HUDEP-2 (cell line): ENCODE results near the gene PCED1A.

Experiments
- DNase-seq, 76 experiments: peaks; one replicate each; lab custom pipeline; 2025; ENCODE audit not compliant: unreplicated experiment in 76 of 76; lab: John Stamatoyannopoulos, UW

PCED1A gene

GRCh38 chr20:2866236-2866635 is 25.8 kb upstream of the PCED1A start:
- no peak for DNase-seq

DNA sequence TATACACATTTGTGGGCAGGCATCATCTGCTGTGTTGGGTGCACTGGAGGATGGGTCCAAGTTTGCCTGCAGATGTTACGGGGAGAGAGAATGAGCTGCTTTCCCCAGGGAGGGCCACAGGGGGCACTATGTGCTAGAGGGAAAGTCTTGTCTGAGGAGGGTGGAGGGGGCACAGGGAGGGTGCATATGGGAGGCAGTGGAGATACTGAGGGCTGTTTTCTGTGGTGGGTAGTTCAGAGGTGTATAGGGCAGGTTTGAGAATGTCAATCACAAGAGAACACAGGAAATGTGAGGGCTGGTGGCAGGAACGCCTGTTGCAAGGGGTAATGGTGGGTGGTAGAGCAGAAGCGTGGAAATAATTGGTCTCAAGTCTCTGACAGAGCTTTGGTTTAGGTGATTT is 25.2 kb upstream of the PCED1A start:
- peak in 9 of 76 experiments; percentile 5 to 17 (median 8) for DNase-seq

DNA sequence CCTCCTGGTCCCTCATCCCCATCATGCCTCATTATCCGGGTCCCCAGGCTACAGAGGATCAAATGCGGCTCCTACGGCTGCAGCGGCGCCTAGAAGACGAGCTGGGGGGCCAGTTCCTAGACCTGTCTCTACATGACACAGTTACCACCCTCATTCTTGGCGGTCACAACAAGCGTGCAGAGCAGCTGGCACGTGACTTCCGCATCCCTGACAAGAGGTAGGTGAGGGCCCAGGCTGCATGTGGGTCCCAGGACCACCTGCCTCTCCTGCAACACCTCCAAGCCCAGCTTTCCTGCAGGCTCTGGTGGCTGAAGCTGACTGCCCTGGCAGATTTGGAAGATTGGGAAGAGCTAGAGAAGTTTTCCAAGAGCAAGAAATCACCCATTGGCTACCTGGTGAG is 24.6 kb upstream of the PCED1A start:
- no peak for DNase-seq

GRCh38 chr20:2864626-2865025 is 24.2 kb upstream of the PCED1A start:
- DNase-seq, result no peak

- no peak for DNase-seq
Measured at GRCh38 chr20:2859330-2860121, 19.1 kb upstream of the PCED1A start.

- DNase-seq, result no peak
Measured at GRCh38 chr20:2858591-2858990, 18.1 kb upstream of the PCED1A start.

DNA sequence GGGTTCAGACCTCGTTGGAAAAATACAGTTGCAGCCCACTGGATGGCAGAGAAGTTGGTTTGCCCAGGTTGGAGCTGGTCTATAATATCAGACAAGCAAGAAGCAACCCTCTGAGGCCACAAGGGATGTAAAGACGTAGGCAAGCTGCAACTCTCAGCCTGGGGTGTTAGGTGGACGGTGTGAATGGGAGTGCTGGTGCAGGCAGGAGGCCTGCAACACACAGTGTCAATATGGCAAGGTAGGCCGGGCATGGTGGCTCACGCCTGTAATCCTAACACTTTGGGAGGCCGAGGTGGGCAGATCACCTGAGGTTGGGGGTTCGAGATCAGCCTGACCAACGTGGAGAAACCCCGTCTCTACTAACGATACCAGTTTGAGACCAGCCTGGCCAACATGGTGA is 10.6 kb upstream of the PCED1A start:
- no peak for DNase-seq

GRCh38 chr20:2849529-2849928 is 9.1 kb upstream of the PCED1A start:
- DNase-seq, result no peak

DNA sequence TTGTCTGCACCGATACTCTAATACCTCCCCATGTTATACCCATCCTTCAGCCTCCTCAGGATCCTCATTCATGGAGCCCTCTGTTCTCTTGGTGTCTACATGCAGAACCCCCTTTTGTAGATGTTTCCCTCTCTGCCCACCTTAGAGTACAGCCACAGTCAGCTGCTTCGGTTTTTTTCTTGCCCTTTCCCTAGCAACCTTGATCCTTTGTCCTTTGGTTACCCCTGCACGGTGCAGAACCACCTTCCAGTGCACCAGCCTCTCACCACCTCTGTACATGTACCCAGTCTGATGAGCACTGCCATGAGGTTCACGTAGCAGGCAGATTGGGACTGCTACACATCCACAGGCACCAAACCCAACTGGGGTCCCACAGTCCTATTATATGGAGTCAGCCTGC is 7.3 kb upstream of the PCED1A start:
- no peak for DNase-seq

DNA sequence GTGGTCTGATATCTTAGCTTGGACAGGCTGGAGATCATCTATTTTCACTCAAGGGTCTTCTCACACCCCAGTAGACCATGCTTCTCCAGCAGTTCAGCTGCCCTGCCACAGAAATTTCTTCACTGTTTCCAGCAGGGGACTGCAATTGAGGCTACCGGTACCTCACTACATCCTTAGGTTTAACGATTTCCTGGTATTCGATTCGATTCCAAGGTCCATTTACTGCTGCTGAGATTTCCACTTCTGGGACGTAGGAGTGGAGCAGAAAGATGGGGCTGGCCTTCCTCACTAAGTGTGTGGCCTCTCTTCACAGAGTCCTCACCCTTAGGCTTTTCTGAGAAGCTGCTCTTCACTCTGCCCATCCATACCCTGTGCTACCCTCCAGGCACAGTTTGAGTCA is 6.2 kb upstream of the PCED1A start:
- DNase-seq, result no peak

DNA sequence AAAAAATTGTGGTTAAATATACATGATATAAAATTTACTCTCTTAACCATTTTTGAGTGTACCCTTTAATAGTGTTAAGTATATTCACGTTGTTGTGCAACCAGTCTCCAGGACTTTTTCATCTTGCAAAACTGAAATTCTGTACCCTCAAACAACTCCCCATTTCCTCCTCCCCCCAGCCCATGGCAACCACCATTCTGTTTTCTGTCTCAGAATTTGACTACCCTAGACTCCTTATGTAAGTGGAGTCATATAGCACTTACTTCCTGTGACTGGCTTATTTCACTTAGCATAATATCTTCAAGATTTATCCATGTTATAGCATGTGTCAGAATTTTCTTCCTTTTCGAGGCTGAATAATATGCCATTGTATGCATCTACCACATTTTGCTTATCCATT is 5.2 kb upstream of the PCED1A start:
- no peak for DNase-seq

- peak in 25 of 76 experiments; percentile 9 to 60 (median 22) for DNase-seq
Measured at GRCh38 chr20:2840967-2841531, 594 bp upstream of the PCED1A start.

GRCh38 chr20:2839732-2840137 is 720 bp downstream of the PCED1A start:
- DNase-seq, result peak in 3 of 76 experiments; percentile 34 to 59 (median 54)

- peak in 1 of 76 experiments; percentile 27 for DNase-seq
Measured at GRCh38 chr20:2838847-2839671, 1.4 kb downstream of the PCED1A start.

DNA sequence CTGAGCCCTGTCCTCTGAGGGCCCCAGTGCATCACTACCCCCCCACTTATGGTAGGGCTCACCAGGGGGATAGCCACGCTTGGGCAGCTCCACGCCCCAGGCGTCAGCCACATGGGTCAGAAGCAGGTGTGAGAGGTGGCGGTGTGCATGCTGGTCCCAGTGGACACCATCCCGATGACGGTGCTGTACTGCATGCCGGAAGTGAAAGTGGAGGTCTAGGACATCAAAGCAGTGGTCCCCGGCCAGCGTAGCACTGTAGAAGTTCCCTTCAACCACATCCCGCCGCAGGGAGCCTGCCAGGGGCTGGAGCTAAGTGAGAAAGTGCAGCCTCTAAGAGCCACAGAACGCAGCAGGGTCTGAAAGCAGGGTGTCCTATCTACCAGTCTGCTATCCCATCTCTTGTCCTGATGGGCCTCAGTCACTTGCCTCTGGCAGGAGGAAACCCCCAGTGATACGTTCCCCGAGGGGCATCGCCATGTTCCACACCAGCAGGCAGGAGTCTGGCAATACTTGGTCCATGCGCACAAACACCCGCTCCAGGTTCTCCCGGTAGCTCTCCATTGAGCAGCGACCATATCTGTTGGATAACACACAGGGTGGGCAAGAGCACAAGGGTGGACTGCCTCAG is 2.2 kb downstream of the PCED1A start:
- DNase-seq, result no peak

GRCh38 chr20:2837221-2837960 is 3.1 kb downstream of the PCED1A start:
- no peak for DNase-seq

DNA sequence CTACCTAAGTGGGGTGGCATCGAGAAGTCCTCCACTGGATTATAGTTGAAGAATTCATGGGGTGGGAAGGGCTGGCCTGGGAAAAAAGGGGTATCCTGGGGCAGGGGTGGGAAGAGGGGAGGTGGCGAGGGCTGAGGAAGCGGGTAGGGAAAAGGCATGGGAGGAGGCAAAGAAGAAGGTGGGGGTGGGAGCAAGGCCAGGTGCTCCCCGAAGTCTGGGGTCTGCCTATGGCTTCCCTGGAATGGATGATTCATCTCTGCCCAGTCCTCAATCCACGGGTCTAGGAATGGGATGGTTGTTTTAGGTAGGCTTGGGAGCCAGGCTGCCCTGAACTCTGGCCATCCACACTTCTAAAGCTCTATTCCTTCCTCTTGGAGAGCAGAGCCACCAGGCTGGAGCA is 4.4 kb downstream of the PCED1A start:
- no peak for DNase-seq

- DNase-seq, result no peak
Measured at GRCh38 chr20:2835331-2835796, 5.1 kb downstream of the PCED1A start.

- no peak for DNase-seq
Measured at GRCh38 chr20:2834401-2835110, 5.9 kb downstream of the PCED1A start.

DNA sequence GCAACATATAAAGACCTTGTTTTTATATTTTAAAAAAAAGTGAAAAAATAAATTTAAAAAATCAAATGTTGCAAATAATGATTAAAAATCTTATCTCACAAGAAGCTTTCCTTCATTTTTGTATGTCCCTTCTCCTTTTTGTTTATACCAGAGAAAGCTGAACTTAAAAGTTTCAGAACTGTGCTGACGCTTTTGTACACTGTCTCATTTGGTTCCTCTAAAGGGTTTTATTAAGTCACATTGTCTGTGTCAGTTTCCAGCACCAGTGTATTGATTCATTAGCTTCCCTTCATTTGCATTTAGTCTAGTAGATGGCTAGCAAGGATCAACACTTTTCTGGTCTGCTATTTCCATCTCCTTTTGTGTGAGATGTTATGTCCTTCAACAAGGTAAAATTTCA is 6.7 kb downstream of the PCED1A start:
- DNase-seq, result no peak
